Muscle of leg (tissue), 11 donors: Measurements from ENCODE around the gene SIPA1L3. TPM values are rescaled to one million over a fixed set of nuclear protein-coding genes. Genes with fewer than 3 reads are reported as not detected.
A peak's percentile ranks its signal among the peaks of the same experiment; 100 is the strongest.

Experiments
- DNase-seq: peaks from one replicate; pipeline ENCODE4 v3.0.0; 2013
- H3K27ac ChIP-seq: one replicate; pipeline ENCODE4 v1.5.1; 2013; ENCODE audit warnings: mild to moderate bottlenecking, low read length, control low read depth
- H3K27me3 ChIP-seq: one replicate; pipeline ENCODE4 v1.6.1; 2013; ENCODE audit warnings: low read length; ENCODE audit not compliant: control insufficient read depth, insufficient read depth
- H3K36me3 ChIP-seq: one replicate; pipeline ENCODE4 v1.6.1; 2013; ENCODE audit warnings: low read length; ENCODE audit not compliant: control insufficient read depth, insufficient read depth
- H3K4me1 ChIP-seq: one replicate; pipeline ENCODE4 v1.6.1; 2013; ENCODE audit warnings: low read length; ENCODE audit not compliant: control insufficient read depth, insufficient read depth
- H3K4me3 ChIP-seq: one replicate; pipeline ENCODE4 v1.5.1; 2013; ENCODE audit warnings: low read length, control low read depth
- H3K9me3 ChIP-seq: replicated peaks from 2 replicates; pipeline ENCODE4 v1.6.1; 2013; ENCODE audit warnings: low read depth, low read length; ENCODE audit not compliant: control insufficient read depth
- whole genome bisulfite sequencing: methylation state at CpG from one replicate; pipeline ENCODE4 v1.1.5; 2013; ENCODE audit warnings: missing lambda C conversion rate; ENCODE audit not compliant: insufficient coverage; 5-methylcytosine and 5-hydroxymethylcytosine counted together
- polyA plus RNA-seq, 8 donors: library from polyadenylated mRNA; unstranded; fragments of 120-200 nt; gene quantifications; one replicate each; pipeline versions ENCODE4 v1.2.1 to v1.2.3, GENCODE V29; 2013; ENCODE audit warnings: inconsistent platforms in 1 of 8, low replicate concordance in 1 of 8; ENCODE audit not compliant: insufficient read length in 8 of 8, insufficient read depth in 1 of 8
- total RNA-seq: library from RNA; stranded (reverse); fragments of 120-200 nt; gene quantifications from one replicate; pipeline ENCODE4 v1.2.4, GENCODE V29; 2013

The SIPA1L3 gene
- total and polyA plus RNA-seq, 9 donors: 6.8 to 13.8 (median 9.1) TPM

DNA sequence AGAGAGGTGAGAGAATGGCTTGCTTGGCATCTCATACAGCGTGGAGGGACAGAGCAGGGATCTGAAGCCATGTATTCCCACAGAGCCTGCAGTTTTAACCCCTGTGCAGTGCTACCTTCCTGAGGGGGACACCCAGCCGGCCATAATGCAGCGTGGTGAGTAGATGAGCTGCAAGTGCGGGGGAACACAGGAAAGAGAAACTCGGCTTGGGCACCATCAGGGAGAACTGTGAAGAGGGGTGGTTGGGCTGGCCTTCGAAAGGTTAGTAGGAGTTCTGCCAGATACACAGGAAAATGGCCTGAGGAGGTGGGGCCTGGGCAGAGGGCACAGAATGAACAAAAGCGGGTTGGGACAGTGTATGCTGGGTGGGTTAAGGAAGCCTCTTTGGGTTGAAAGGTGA, 88.3 kb downstream of the SIPA1L3 start:
- H3K9me3 ChIP-seq: no peaks in the 10 kb centered on the region
- no peak overlapping the region for H3K27ac ChIP-seq
- peaks cover 19% of the 10 kb centered on the region for H3K4me1 ChIP-seq
- WGBS: 90% methylated on average over 7 of the region's 7 CpGs
- peaks cover 2% of the 10 kb centered on the region for H3K36me3 ChIP-seq
- H3K4me3 ChIP-seq: no peak overlapping the region
- H3K27me3 ChIP-seq: no peaks in the 10 kb centered on the region
- no peak for DNase-seq

- WGBS: 33% methylated on average over 1 of the region's 3 CpGs
- DNase-seq: peak; percentile 80
Measured at GRCh38 chr19:37997911-37998344, 90.9 kb downstream of the SIPA1L3 start.

DNA sequence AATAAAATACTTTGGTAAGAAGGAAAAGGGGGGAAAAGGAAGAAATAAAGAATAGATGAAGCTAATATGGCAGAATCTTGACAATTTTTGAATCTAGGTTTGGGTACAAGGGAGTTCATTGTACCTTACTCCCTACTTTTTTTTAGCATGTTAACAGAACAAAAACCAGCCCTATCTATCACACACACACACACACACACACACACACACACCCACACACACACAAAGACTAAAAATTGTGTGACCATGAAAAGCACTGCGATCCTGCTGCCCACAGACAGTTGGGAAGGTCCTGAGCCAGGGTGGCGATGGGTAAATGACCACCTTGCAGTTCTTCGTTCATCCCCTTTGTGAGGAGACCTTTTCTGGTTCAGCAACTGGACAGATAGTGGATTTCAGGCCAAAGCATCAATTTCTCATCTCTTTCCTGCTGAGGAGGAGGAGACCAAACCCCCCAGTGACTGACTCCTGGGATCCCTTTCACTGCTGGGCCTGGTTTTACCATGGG, 91.8 kb downstream of the SIPA1L3 start:
- 89% methylated on average over 3 of the region's 3 CpGs for WGBS
- Histone ChIP-seq H3K27me3 (no peaks in the 10 kb centered on the region), H3K4me3 (no peak overlapping the region), H3K9me3 (no peaks in the 10 kb centered on the region), H3K36me3 (peaks cover 2% of the 10 kb centered on the region), H3K4me1 (peaks cover 26% of the 10 kb centered on the region), H3K27ac (peak overlapping the region; percentile 88)
- no peak for DNase-seq

More at GRCh38 chr19:37997911-37998344, 90.9 kb downstream of the SIPA1L3 start:
- no peaks in the 10 kb centered on the region for H3K27me3 ChIP-seq
- H3K36me3 ChIP-seq: peaks cover 2% of the 10 kb centered on the region
- no peak overlapping the region for H3K4me3 ChIP-seq
- H3K27ac ChIP-seq: peak overlapping the region; percentile 20
- H3K9me3 ChIP-seq: no peaks in the 10 kb centered on the region
- peaks cover 17% of the 10 kb centered on the region for H3K4me1 ChIP-seq

- Histone ChIP-seq H3K4me3 (no peak overlapping the region), H3K27me3 (no peaks in the 10 kb centered on the region), H3K9me3 (no peaks in the 10 kb centered on the region), H3K4me1 (peaks cover 33% of the 10 kb centered on the region), H3K36me3 (peaks cover 2% of the 10 kb centered on the region), H3K27ac (peak overlapping the region; percentile 88)
- peak; percentile 94 for DNase-seq
- 15% methylated on average over 11 of the region's 20 CpGs for WGBS
Measured at GRCh38 chr19:37999309-38000213, 92.6 kb downstream of the SIPA1L3 start.

DNA sequence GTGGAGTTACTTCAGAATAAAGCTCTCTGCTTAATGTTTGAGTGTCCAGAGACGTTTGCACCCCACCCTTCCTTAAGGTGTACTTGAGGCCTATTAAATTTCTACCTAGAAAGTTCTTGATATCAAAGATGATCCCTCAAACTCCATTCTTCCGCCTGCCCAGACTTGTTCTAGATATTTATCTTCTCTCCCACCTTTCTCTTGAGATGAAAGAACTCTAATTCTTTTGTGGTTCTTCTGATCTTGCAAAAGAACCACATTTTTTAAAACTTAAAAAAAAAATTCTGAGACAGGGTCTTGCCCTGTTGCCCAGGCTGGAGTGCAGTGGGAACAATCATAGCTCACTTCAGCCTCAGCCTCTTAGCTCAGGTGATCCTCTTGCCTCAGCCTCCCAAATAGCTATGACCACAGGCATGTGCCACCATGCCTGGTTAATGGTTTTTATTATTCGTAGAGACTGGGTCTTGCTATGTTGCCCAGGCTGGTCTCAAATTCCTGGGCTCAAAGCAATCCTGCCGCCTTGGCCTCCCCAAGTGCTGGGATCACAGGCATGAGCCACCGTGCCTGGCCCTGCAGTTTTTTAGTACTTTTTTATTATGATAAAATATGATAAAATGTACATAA, 94.3 kb downstream of the SIPA1L3 start:
- Histone ChIP-seq H3K27ac (no peak overlapping the region), H3K9me3 (no peaks in the 10 kb centered on the region), H3K4me1 (peaks cover 44% of the 10 kb centered on the region), H3K4me3 (no peak overlapping the region), H3K36me3 (peaks cover 2% of the 10 kb centered on the region), H3K27me3 (no peaks in the 10 kb centered on the region)
- WGBS: no CpG with 5 or more reads among the region's 5 CpGs
- DNase-seq: no peak

- Histone ChIP-seq H3K27me3 (no peaks in the 10 kb centered on the region), H3K36me3 (peaks cover 2% of the 10 kb centered on the region), H3K9me3 (no peaks in the 10 kb centered on the region), H3K4me1 (peaks cover 41% of the 10 kb centered on the region), H3K4me3 (peak overlapping the region; percentile 51), H3K27ac (peak overlapping the region; percentile 98)
- WGBS: 0% methylated on average over 9 of the region's 18 CpGs
- peak; percentile 90 for DNase-seq
Measured at GRCh38 chr19:38003438-38004185, 96.6 kb downstream of the SIPA1L3 start.

- Histone ChIP-seq H3K27ac (peak overlapping the region; percentile 98), H3K27me3 (no peaks in the 10 kb centered on the region), H3K9me3 (no peaks in the 10 kb centered on the region), H3K36me3 (peaks cover 2% of the 10 kb centered on the region), H3K4me1 (peaks cover 37% of the 10 kb centered on the region), H3K4me3 (peak overlapping the region; percentile 51)
- WGBS: no CpG with 5 or more reads among the region's 3 CpGs
- no peak for DNase-seq
Measured at GRCh38 chr19:38004186-38004520, 97.1 kb downstream of the SIPA1L3 start.

DNA sequence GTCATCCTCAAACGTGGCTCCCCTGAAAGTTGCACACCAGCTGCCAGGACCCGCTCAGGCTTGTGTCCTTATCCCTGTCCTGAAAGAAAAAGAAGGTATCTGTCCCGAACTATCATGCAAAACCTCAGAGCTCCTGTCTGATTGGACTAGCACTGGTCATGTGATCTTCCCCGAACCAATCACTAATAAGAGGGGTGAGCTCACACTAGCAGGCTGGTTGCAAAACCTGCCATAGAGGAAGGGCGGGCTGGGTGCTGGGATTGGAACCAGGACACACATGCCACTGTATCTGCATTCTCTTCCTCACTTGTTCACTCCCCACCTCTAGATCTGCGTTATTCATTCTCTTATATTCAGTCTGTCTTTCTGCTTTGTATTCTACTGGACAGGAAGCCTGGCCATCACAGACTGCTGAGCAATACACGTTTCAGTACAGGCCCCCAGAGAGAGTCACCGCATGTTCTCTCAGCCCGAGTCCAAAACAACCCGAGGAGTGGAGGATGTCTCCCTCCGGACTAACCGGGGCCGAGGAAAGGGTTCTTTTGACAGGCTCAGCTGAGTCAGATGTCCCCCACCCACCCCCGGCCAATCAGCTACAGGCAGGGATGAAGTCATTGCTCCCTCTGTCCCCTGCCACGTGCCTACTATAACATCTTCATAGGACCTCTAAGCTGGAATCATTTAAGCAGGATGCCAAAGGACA, 97.7 kb downstream of the SIPA1L3 start:
- H3K4me3 ChIP-seq: peak overlapping the region; percentile 51

DNA sequence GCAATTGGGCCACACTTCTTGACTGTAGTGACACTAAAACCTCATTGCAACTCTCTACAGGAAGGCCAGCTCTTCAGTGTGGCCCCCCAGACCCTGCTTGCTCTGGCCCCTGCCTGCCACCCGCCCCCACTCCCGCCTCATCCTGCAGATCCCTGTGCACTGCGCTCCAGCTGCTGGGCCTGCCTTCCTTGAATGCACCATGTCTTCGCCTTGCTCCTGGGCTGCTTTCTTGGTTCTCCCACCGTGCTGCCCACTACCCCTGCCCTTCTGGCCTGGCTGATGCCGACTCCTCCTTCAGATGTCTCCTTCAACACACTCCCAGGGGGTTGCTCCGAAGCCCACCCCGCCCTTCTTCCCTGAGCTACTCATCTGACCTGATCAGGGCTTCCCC, 98.2 kb downstream of the SIPA1L3 start:
- DNase-seq: no peak
- H3K9me3 ChIP-seq: no peaks in the 10 kb centered on the region
- H3K4me1 ChIP-seq: peaks cover 30% of the 10 kb centered on the region
- peaks cover 2% of the 10 kb centered on the region for H3K36me3 ChIP-seq
- H3K27ac ChIP-seq: peak overlapping the region; percentile 98
- no peaks in the 10 kb centered on the region for H3K27me3 ChIP-seq
- H3K4me3 ChIP-seq: no peak overlapping the region
- WGBS: 33% methylated on average over 6 of the region's 8 CpGs

More for the DNA sequence above, 97.7 kb downstream of the SIPA1L3 start:
- Histone ChIP-seq H3K36me3 (peaks cover 2% of the 10 kb centered on the region), H3K4me1 (peaks cover 32% of the 10 kb centered on the region), H3K9me3 (no peaks in the 10 kb centered on the region), H3K27ac (peak overlapping the region; percentile 98), H3K27me3 (no peaks in the 10 kb centered on the region)
- peak; percentile 99 for DNase-seq
- WGBS: 0% methylated on average over 6 of the region's 15 CpGs
